NCI-H2227 (cell line): ENCODE measurements around the gene BRF1.

Experiments used
- DNase-seq: peaks from one replicate; lab custom pipeline; 2025; ENCODE audit not compliant: unreplicated experiment; lab: John Stamatoyannopoulos, UW

Gene BRF1

DNA sequence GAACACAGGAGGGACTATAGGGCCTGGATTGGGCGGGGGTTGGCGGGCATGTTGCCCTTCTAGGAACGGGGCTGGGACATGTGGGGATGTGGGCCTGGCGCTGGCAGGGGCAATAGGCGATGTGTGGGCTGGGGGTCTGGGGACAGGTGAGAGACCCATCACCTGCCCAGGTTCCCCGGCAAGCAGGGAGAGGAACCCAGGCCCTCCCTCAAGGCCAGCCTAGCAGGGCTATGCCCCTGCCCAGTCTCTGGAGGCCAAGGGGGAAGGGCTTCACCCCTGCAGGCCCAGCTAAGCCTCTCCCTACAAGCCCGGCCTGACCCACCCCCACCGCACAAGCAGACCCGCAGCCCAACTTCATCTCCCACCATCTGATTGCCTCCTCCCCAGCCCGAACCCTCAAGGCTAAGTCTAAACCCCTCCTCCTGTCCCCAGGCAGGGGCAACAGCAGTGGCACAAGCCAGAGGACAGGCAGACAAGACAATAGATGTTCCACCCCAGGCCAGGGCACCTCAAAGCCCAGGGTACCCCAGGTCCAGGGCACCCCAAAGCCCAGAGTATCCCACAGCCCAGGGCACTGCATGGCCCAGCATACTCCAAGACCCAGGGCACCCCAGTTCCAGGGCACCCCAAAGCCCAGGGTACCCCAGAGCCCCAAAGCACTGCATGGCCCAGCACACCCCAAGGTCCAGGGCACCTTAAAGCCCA, 138.7 kb downstream of the BRF1 start:
- peak; percentile 47 for DNase-seq

DNA sequence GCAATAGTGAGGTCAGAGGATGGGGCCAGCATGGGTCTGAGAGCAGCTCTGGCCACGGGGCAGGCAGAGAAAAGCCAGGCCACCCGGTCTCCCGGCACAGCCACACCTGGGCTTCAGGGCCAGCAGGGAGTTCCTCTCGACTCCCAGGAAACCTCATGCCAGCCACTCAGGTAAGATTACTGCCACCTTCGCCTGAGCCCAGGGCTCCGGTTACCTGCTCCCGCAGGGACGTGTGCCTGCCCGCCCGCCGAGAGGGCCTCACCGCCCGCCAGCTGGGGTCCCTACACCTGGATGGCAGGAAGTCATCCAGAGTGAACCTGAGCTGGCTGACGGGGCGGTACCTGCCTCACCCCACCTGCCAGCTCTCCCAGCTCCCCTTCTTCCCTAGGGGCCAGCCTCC, 139.5 kb downstream of the BRF1 start:
- no peak for DNase-seq

DNA sequence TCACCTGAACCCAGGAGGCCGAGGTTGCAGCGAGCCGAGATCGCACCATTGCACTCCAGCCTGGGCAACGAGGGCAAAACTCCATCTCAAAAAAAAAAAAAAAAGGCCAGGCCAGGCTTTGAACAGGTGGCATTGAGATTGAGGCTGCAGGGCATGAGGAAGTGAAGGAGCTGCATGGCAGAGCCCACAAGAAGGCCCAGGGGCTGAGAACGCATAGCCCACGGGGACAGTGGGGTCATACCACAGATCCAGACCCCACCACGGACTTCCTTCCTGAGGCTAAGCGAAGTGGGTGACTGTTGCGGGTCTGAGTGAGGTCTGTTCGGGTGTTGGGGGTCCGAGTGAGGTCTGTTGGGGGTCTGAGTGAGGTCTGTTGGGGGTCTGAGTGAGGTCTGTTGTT, 140.0 kb downstream of the BRF1 start:
- DNase-seq = no peak

DNA sequence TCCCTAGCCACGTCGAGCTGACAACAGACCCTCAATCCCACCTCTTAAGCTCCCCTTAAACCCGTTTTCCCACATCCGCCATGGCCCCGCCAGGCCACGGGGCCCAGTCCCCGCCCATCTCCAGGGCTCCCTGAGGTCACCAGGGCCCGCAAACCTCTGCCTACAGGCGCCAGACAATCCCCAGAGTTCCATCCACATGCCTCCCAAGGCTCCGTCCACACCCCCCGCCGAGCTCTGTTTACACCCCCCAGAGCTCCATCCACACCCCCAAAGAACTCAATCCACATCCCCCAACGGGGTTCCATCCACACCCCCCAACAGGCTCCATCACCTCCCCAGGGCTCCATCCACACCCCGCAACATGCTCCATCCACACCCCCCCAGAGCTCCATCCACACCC, 141.5 kb downstream of the BRF1 start:
- DNase-seq = no peak
